Muscle of back (tissue), 13 donors: ENCODE measurements around the gene VIPAS39. TPM values are rescaled to one million over a fixed set of nuclear protein-coding genes. Genes with fewer than 3 reads are reported as not detected.

Experiments used
- DNase-seq, 3 donors: peaks; one replicate each; pipeline versions ENCODE4 v3.0.0 to v3.0.0-alpha.2; 2013
- long read RNA-seq, 9 donors: transcript quantifications; one replicate each; lab custom pipeline, GENCODE V29; 2026
- polyA plus RNA-seq, 10 donors: library from polyadenylated mRNA; unstranded; fragments of 120-200 nt; gene quantifications; one replicate each; pipeline ENCODE4 v1.2.1, GENCODE V29; 2013; ENCODE audit not compliant: insufficient read length in 10 of 10

The VIPAS39 gene
- polyA plus RNA-seq: 10 to 100 TPM; 18.2 to 27.9 (median 22.3) TPM
- long read RNA-seq, donor 1, partial matches to known transcripts: 0 of 1 reads
- long read RNA-seq, donor 1, other reads (novel, unspliced or antisense): 0 of 1 reads
- long read RNA-seq, donor 2: 0 reads
- long read RNA-seq, donor 3: 0 reads
- long read RNA-seq, donor 4, partial matches to known transcripts: 8 of 43 reads
- long read RNA-seq, donor 4, other reads (novel, unspliced or antisense): 33 of 43 reads
- long read RNA-seq, donor 5, partial matches to known transcripts: 46 of 96 reads
- long read RNA-seq, donor 5, other reads (novel, unspliced or antisense): 50 of 96 reads
- long read RNA-seq, donor 6, partial matches to known transcripts: 48 of 119 reads
- long read RNA-seq, donor 6, other reads (novel, unspliced or antisense): 71 of 119 reads
- long read RNA-seq, donor 7, partial matches to known transcripts: 0 of 2 reads
- long read RNA-seq, donor 7, other reads (novel, unspliced or antisense): 0 of 2 reads
- long read RNA-seq, donor 8, partial matches to known transcripts: 0 of 1 reads
- long read RNA-seq, donor 8, other reads (novel, unspliced or antisense): 0 of 1 reads
- long read RNA-seq, donor 9: 0 reads

DNA sequence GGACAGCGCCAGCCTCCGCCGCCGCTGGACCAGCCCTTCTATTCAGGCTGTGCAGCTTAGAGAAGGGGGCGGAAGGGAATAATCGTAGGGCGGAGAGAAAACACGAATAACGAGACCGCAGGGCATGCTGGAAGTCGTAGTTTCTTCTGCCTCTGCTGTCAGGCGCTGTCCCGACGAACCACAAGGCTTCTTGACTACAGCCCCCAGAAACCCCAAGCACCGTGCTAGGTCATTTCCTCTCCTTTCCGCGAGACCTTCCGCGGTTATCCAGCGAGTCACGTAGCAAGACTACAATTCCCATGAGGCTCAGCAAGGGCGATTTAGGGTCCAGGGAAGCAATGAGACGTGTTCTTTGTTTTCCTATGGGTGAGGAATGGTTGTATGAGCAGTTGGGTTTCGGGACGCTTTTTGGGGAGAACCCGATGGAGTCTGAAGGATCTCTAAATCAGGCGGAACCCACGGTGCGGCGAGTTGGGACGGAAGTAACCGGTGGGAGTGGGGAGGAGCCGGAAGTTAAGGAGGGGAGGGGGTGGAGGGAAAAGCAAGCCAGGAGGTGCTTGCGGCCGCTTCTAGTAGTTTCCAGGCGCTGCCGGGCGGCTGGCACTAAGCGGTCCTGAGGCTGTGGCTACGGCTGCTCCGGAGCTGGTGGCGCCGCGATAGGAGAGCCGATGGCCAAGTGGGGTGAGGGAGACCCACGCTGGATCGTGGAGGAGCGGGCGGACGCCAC, at the start of gene VIPAS39, which contains the start of gene AHSA1:
VIPAS39 (minus strand) TSS at position 80 of the 727 bp plus-strand sequence. CDS start 3,499 bp downstream, outside the sequence.
AHSA1 (plus strand) TSS at position 572 of the 727 bp plus-strand sequence; CDS start at position 669, 97 bp downstream.
- peak; percentile 98 to 100 (median 99) for DNase-seq

DNA sequence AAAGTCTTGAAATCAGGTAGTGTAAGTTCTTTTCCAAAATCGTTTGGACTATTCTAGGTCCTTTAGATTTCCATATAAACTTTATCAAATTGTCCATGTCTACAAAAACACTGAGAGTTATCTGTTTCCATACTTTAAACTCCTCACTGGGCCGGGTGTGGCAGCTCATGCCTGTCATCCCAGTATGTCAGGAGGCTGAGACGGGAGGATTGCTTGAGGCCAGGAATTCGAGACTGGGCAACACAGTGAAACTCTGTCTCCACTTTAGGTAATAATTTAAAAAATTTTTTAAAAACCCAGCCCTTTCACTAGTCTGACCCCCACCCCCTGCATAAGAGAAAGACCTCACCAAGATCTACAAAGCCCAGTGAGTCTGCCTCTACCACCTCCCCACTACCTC, 47.6 kb upstream of the VIPAS39 start:
- DNase-seq: no peak

DNA sequence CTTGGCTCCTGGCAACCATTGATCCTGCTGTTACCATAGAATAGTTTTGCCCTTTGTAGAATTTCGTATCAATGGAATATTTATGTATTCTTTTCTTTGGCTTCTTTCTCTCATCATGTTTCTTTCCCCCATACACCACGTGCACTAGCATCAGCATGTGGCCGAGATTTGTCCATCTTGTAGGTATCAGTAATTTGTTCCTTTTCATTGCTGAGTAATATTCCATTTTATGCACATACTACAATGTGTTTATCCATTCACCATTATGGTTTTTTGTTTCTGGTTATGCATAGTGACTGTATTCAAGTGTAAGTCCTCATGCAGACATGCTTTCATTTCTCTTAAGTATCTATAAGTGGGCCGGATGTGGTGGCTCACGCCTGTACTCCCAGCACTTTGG, 45.7 kb upstream of the VIPAS39 start:
- no peak for DNase-seq

DNA sequence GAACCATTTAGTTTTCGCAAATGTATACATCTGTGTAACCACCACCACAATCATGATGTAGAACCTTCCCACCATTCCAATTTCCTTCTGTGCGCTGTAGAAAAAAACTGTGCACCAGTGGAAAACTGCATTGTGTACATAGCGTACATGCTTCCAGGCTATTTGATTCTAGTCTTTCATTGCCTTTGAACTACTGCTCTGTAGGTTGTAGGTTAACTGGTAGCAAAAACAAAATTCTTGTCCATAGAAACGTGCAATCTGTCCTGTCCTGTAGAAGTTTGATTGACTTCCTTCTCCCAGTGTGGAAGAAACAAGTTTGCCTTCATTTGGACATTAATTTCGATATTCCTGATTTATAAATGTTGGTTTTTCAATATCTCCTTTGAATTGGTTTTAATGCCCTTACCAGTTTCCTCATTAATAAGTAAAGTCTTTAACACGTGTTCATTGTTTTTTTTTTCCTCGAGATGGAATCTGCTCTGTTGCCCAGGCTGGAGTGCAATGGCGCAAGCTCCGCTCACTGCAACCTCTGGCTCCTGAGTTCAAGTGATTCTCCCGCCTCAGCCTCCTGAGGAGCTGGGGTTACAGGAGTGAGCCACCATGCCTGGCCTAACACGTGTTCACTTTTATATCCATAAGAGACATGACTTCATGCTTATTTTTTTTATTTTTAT, 44.8 kb upstream of the VIPAS39 start:
- no peak for DNase-seq

DNA sequence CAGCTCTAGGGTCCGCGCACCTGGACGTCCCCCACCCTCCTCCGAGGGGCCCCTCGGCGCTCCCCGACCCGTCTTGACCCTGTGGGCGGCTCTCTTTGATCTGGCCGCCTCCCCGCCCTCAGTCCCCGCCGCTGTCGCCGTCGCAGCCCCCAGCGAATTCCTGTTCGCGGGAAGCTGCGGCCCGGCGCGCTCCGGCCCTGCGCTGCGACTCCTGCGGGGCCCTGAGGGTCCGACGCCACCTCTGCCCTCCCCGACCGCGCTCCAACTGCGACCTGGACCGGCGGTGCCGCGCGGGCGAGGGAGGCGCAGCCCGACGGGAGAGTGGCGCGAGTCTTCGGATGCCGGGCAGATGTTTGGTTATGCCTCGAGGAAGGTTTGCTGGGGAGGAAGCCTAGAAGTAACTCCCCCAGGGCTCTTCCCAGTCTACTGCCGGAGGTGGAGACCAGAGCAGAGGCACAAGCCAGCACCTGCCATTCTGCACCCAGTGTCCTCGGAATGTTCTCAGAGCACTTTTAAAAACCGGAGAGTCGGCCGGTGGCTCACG, 41.7 kb upstream of the VIPAS39 start:
- DNase-seq: peak in 1 of 3 donors; percentile 37

DNA sequence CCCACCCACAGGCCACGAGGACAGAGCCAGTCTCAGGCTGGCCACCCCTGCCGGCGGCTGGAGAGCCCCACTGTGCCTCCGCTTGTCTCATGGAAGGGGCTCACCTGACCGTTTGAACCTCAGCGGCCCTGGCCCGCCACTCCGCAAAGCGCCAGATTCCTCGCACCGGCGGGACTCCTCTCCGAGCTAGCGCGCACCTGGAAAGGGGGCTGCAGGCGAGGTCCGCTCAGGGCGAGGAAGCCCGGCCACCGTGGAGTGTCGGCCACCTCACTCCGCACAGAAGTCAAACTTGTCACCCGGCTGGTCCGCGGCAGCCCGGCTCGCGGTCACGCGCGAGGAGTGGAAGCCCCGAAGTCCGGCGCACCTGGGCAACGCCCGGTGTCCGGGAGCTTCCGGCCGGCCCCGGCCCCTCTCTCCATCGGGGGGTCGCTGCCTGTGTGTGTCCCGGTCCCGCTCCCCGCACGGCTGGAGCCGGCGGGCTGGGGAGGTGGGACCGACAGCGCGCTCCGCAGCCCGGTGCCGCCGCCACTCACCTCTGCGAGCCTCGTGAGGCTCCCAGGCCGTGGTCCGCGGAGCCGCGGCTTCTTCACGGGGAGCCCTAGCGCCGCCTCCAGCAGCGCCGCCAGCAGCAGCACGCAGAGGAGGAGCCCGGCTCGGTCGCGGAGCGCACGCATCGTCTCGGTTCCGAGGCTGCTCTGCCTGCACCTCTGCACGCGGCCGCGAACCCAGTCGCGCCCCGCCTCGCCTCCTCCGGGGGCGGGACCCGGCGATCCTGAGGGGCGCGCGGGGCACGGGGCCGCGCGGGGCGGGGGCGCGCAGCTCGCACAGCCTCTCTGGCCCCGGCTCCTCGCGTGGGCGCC, 40.9 kb upstream of the VIPAS39 start, which contains the start of gene ISM2:
ISM2 (minus strand) TSS at position 697 of the 860 bp plus-strand sequence; CDS start at position 674, 23 bp downstream.
- DNase-seq: peak in 2 of 3 donors; percentile 34 to 67

DNA sequence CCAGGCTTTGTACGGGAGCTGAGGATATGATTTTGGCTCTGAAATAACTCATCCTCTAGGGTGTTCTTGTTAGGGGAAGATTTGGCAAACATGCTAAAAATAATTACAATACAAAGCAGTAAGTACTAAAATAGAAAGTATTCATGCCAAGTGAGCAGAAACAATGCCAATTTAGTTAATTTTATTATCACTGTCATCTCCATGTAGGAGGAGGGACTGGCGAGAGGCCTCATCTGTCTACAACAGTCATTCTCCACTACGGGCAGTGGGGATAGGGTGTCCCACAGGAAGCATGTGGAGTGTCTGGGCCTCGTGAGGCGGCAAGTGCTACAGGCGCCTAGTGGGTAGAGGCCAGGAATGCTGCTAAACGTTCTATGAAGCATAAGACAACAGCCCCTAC, 37.9 kb upstream of the VIPAS39 start:
- DNase-seq: no peak

DNA sequence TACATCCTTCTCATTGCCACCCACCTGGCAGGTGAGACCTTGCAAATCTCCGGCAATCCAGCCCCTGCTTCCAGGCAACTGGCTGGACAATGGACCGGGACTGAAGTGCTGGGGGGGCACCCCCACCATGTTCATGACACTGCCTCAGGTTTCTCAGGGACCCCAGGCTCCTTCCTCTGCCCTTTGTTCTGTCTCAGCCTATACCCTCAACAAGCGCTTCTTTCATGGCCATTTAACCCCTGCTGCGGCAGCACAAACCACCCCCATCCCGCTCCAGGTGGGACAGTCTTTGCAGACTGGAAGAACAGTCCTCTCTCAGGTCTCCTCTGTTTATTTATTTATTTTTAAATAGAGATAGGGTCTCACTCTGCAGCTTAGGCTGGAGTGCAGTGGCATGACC, 33.7 kb upstream of the VIPAS39 start:
- no peak for DNase-seq

DNA sequence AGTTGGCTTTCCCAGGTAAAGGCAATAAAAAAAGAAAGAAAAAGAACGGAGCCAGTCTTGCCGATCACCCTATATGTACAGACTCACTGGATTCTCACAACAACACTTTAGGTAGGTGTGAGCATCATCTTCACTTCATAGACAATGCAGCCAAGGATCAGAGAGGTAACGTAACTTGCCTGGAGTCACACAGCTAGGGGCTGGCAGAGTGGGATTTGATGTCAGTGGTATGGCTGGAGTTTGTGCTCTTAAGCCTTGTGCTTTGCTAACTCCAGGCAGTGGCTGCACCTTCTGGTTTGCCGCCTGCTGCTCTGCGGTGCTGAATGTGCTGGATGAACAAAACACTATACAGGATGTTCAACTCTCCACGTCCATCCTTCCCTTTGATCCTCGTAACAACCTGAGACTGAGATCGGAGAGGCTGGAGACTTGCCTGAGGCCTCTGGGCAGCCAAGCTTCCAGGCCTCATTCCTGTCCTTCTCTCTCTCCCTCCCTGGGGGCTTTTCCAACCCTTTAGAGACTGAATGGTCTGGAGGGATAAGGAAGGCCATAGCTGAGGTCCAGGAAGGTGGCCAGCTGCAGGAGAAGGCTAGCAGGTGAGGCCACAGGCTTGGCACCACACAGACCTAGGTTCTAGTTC, 33.1 kb upstream of the VIPAS39 start:
- no peak for DNase-seq

DNA sequence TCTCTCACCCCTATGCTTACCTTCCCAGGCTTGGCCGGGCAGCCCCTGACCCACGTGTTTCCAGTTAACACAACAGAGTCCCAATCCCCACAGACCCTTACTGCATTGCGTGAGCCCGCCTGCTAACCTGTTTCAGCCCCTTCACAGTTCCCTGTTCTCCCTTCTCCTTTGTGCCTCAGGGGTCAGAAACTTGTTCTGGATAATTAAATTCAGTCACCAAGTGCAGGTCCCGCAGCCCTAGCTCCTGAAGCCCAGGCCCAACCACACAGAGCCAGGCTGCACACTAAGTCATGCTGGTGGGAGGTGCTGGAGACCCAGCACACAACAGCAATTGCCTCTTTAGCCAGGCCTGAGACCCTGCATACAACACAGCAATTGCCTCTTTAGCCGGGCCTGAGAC, 31.6 kb upstream of the VIPAS39 start:
- DNase-seq: no peak

DNA sequence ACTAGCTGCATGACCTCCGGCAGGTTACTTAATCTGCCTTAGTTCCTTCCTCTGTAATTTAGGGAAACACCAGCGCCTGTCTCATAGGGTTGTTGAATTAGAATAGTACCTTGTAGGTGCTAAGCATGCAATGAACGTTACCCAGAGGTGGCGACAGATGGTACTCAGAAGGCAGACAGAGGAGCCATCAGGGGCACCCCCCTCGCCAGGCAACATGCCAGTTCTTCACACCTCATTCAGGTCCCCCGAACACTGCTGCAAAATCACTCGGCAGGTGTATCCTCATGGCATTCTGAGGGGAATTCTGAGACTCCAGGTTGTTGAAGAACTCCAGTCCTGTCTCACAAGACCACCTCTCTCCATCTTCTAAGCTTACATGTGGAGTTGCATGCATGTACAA, 31.2 kb upstream of the VIPAS39 start:
- no peak for DNase-seq

DNA sequence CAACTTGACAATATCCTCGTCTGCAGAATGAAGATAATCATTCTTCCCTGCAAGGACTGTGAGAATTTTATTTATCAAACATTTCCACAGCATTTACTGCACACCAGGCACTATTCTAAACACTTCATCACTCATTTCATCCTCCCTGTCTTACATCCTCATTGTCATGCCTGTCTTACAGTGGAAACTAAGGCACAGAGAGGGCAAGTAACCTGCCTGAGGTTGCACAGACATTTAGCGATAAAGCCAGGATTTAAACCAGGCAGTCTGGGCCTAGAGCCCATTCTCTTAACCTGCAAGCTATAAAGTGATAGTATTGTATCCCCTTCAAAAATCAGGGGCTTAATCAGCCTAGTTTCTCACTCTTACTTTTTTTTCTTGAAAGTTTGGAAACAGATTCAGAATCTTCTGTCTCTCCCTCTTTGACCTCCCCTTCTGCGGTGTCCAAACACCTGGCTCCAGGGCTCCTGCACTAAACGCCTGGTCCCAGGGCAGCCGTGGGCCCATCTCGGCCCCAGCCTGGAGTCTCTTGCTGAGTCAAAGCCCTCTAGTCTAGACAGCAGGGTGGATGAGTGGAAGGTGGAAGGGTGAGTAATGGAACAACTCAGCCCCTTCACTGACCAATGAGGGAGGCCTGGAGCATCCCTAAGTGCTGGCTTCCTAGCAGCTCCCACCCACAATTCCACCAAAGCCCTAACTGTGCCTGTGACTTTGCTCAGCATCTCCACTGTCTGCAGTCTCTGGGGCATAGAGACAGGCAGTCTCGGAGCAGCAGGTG, 28.7 kb upstream of the VIPAS39 start:
- peak in 1 of 3 donors; percentile 8 for DNase-seq

DNA sequence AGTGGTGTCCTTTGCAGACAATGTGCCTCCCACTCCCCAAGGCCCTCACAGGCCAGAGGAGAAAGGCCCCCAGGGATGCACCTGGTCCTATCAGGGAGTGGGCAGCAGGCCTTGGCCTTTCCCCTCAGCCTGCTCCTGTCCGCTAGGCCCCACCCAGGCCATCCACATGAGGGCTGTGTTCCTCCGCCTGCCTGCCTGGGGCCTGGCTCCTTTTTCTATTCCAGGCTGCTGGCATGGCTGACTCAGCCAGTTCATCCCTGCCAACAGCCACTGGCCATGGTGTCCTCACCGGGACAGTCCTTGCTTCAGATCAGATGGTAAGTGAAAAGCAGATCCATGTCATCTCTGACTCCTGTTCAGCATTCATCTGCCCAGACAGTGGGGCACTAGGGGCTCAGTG, 27.9 kb upstream of the VIPAS39 start:
- no peak for DNase-seq

DNA sequence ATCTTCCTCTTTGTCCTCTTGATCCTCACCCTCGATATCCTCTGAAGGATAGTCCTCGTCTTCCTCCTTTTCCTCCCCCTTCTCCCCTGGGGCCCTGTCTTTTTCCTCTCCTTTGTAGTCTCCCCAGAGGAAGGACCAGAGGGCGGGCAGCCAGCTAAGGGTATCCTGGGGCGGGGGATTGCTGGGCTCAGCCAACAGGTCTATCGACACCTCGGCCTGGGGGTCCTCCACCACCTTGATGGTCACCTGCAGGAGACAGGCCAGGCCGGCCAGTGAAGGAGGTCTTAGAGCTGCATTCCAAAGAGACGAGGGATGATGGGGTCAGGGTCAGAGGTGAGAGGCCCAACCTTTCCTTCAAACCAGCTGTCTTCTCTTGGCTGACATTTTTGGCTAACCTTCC, 25.0 kb upstream of the VIPAS39 start:
- no peak for DNase-seq

DNA sequence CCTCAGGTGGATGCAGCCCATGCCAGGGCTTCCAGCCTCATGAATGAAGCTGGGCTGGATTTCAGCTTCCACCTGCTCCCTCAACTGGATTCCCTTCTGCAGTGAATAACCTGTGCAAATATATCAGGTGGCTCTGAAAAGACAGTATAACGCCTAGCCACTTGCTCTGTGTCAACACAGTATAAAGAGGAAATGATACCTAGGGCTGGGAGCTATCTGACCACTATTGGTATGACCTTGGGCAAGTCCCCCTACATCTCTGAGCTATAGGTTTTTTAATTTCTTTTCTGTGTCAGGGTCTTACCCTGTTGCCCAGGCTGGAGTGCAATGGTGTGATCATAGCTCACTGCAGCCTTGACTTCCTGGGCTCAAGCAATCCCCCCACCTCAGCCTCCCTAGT, 21.4 kb upstream of the VIPAS39 start:
- no peak for DNase-seq

DNA sequence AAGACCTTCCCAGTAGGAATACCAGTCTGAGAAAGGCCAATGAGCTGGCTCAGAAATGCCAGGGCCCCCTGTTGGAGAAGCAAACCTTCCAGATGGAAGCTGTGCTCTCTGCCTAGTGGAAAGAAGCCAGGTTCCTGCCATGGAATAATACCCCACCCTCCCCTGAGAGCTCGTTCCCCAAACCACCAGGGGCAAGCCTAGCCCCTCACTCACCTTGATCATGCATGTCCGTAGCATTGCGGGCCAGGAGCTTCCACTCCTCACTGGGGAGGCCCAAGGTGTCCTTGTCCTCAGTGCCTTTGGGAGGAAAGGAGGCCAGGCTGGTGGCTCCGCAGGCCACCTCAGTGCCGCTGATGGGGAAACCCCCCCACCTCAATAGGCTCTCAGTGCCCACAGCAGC, 20.6 kb upstream of the VIPAS39 start:
- no peak for DNase-seq

DNA sequence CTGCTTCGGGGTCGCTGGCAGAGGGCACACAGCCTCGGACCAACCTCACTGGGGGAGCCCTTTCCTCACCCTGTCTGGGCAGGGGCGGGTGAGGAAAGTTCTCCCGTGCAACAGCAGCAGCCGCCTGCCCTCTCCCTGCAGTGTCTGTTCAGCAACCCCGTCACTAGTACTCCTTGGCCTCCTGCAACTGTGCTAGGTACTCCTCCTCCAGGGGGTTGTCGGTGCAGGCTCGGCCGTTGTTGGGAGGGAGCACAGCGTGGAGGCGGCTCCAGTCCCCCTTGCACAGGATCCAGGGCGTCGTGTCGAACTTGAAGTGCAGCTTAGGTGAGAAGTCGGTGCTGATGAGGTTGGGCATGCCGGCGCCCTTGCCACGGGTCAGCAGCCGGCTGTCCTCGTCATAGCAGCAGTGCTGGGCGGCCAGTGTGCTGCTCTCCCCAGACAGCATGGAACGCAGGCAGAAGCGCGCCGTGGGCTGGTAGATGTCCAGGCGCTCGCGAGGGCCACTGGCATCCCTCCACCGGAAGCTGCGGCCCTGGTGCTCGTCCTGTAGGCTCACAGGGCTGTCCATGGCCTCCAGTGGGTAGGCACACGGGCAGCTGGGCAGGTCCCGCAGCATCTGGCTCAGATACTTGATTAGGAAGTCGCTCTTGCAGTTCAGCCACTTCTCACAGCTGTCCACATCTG, 18.2 kb upstream of the VIPAS39 start:
- no peak for DNase-seq

DNA sequence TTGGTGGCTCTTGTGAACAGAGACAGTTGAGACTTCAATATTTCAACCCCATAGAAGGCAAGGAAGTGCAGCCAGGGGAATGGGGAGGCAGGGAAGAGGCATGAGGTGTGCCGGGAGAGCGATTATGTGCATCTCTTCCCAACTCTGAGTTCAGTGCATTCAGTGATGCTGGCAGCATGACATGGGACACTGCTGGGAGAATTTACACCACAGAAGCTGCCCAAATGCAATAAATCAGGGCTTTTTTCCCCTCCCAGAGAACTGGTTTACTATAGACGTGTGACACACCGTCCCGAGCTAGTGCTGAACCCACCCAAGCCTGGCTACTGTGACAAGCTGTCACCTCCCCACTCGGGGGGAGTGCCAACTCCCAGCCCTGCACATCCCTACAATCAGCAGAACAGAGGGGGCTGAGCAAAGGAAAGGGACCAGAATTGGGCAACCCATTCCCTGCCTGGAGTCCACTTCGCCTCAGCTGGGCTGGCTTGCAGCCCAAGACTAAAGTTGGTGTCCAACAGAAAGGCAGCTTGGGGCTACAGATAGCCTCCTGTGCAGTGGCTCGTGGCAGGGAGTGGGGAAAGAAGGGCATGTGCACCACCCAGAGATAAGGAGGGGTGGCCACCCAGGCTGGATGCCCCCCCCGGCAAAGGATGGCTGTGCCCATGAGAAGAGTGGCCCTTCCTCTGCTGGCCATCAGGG, 17.2 kb upstream of the VIPAS39 start:
- DNase-seq: peak in 1 of 3 donors; percentile 37
